Ishikawa (cell line): ENCODE results near the gene DUSP10.

Experiments used
- CEBPB ChIP-seq: IDR thresholded peaks from 2 replicates; pipeline ENCODE4 v1.6.1; 2012
- CREB1 ChIP-seq: IDR thresholded peaks from 2 replicates; pipeline ENCODE4 v1.6.1; 2012; ENCODE audit warnings: low read depth
- EGR1 ChIP-seq: IDR thresholded peaks from 2 replicates; pipeline ENCODE4 v1.6.1; 2012
- EP300 ChIP-seq: IDR thresholded peaks from 2 replicates; pipeline ENCODE4 v1.6.1; 2012; ENCODE audit warnings: borderline replicate concordance
- FOXM1 ChIP-seq: IDR thresholded peaks from 2 replicates; pipeline ENCODE4 v1.6.1; 2012; ENCODE audit warnings: low read depth, borderline replicate concordance
- MAX ChIP-seq: IDR thresholded peaks from 2 replicates; pipeline ENCODE4 v1.6.1; 2012
- NFIC ChIP-seq: IDR thresholded peaks from 2 replicates; pipeline ENCODE4 v1.6.1; 2012
- RAD21 ChIP-seq: IDR thresholded peaks from 2 replicates; pipeline ENCODE4 v1.6.1; 2012; ENCODE audit warnings: low read depth
- TAF1 ChIP-seq: IDR thresholded peaks from 2 replicates; pipeline ENCODE4 v1.6.1; 2012; ENCODE audit warnings: low read depth, mild to moderate bottlenecking
- TCF12 ChIP-seq: IDR thresholded peaks from 2 replicates; pipeline ENCODE4 v1.6.1; 2012; ENCODE audit warnings: low read depth
- TEAD4 ChIP-seq: IDR thresholded peaks from 2 replicates; pipeline ENCODE4 v1.6.1; 2012
- YY1 ChIP-seq: IDR thresholded peaks from 2 replicates; pipeline ENCODE4 v1.6.1; 2012; ENCODE audit warnings: low read depth
- ZBTB7A ChIP-seq: IDR thresholded peaks from 2 replicates; pipeline ENCODE4 v1.6.1; 2012; ENCODE audit warnings: low read depth
- TF ChIP-seq, protein P1 (sequence below): IDR thresholded peaks from 2 replicates; pipeline ENCODE4 v1.6.1; 2012; ENCODE audit warnings: low read depth, mild to moderate bottlenecking
- TF ChIP-seq, protein P2 (sequence below): IDR thresholded peaks from 2 replicates; pipeline ENCODE4 v1.6.1; 2012

DUSP10 gene

GRCh38 chr1:221695301-221695700 lies 46.6 kb downstream of the DUSP10 start:
- TF ChIP-seq FOXM1 (no peak), TAF1 (no peak), EGR1 (no peak), RAD21 (no peak), EP300 (no peak), TCF12 (no peak), NFIC (no peak), ZBTB7A (no peak), TEAD4 (no peak), YY1 (no peak), CEBPB (no peak), CREB1 (no peak), MAX (no peak)
- TF ChIP-seq, protein P1, sequence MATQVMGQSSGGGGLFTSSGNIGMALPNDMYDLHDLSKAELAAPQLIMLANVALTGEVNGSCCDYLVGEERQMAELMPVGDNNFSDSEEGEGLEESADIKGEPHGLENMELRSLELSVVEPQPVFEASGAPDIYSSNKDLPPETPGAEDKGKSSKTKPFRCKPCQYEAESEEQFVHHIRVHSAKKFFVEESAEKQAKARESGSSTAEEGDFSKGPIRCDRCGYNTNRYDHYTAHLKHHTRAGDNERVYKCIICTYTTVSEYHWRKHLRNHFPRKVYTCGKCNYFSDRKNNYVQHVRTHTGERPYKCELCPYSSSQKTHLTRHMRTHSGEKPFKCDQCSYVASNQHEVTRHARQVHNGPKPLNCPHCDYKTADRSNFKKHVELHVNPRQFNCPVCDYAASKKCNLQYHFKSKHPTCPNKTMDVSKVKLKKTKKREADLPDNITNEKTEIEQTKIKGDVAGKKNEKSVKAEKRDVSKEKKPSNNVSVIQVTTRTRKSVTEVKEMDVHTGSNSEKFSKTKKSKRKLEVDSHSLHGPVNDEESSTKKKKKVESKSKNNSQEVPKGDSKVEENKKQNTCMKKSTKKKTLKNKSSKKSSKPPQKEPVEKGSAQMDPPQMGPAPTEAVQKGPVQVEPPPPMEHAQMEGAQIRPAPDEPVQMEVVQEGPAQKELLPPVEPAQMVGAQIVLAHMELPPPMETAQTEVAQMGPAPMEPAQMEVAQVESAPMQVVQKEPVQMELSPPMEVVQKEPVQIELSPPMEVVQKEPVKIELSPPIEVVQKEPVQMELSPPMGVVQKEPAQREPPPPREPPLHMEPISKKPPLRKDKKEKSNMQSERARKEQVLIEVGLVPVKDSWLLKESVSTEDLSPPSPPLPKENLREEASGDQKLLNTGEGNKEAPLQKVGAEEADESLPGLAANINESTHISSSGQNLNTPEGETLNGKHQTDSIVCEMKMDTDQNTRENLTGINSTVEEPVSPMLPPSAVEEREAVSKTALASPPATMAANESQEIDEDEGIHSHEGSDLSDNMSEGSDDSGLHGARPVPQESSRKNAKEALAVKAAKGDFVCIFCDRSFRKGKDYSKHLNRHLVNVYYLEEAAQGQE = no peak
- TF ChIP-seq, protein P2, sequence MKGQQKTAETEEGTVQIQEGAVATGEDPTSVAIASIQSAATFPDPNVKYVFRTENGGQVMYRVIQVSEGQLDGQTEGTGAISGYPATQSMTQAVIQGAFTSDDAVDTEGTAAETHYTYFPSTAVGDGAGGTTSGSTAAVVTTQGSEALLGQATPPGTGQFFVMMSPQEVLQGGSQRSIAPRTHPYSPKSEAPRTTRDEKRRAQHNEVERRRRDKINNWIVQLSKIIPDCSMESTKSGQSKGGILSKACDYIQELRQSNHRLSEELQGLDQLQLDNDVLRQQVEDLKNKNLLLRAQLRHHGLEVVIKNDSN = no peak

GRCh38 chr1:221694109-221694508 lies 47.8 kb downstream of the DUSP10 start:
- TF ChIP-seq FOXM1 = no peak
- no peak for TF ChIP-seq TCF12
- TF ChIP-seq ZBTB7A = no peak
- no peak for TF ChIP-seq RAD21
- TF ChIP-seq TEAD4 = no peak
- TF ChIP-seq, protein P1 = no peak
- TF ChIP-seq TAF1 = no peak

GRCh38 chr1:221693087-221693486 lies 48.8 kb downstream of the DUSP10 start:
- TF ChIP-seq EP300 (no peak), ZBTB7A (no peak), YY1 (no peak), RAD21 (no peak), EGR1 (no peak), FOXM1 (no peak), TCF12 (no peak), MAX (no peak), NFIC (no peak), CEBPB (no peak), TAF1 (no peak), CREB1 (no peak), TEAD4 (no peak)
- TF ChIP-seq, protein P2 = no peak
- TF ChIP-seq, protein P1 = no peak

DNA sequence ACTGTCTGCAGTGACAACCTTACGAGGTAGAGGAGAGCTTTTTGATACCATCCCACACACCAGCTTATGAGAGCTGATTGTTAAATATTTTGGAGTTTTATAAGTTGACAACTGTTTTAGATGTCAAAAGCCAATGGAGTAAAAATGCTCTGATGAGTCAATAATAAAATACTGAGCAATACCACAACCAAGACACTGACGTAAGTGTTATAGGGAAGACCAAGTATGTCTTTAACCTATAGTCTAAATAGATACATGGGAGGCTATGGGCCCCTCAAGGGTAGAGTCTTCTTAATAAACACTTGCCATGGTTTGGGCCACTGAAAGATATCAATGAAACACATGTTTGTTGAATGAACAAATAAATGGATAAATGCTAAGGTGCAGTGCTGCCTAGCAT lies 49.2 kb downstream of the DUSP10 start:
- TF ChIP-seq CEBPB (no peak), EP300 (no peak), ZBTB7A (no peak), TAF1 (no peak), EGR1 (no peak), TEAD4 (no peak), TCF12 (no peak), YY1 (no peak), RAD21 (no peak), FOXM1 (no peak), NFIC (no peak), MAX (no peak), CREB1 (no peak)
- TF ChIP-seq, protein P1 = no peak
- TF ChIP-seq, protein P2 = no peak
